ENCODE measurements around the gene MARF1.
"Not testable (repeated sequence)": the region's sequence is repeated elsewhere in the genome, so short reads cannot be mapped to it uniquely, and the experiment has no call there.

Gene MARF1

DNA sequence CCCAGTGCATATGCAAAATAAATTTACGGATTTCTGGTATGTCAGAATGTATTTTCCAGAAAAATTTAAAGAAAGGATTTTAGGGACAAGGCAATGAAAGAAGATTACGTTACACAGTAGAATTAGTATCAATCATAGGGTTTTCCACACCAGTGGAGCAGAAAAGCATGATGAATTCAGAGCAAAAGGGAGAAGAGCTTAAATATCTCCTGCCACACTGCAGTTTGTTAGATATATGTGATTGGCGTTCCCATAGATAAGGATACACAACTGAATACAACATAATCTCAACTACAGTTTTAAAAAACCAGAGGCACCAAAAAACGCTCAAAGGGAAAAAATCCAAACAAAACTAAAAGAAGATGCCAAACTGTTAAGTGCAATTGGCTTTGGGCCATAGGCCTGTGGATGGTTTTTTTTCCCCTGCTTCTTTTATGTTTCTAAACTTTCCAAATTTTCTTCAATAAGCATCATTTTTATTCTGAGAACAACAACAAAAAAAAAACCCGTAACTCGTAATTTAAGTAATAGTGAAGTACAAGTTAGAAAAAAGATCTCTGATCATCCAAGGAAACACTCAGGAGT is 22.3 kb downstream of the MARF1 start:
- no peak for DNase-seq

DNA sequence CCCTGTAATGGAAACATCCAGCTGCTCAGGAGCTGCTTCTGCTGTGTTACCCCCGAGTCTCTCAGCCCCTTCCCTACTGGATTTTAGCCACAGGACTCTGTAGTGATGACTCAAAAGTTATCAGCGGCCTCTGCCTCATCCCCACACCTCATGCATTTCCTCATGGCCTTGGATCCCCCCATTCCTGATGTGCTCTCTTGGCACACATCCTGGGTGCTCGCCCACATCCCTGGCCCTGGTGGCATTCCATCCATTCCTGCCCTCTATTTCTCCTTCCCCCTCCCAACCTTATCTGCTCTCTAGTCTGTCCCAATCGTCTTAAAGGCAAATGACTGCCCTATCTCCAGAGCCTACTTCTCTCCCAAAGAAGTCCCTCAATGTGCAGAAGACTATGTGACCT is 24.6 kb downstream of the MARF1 start:
- no peak for DNase-seq

DNA sequence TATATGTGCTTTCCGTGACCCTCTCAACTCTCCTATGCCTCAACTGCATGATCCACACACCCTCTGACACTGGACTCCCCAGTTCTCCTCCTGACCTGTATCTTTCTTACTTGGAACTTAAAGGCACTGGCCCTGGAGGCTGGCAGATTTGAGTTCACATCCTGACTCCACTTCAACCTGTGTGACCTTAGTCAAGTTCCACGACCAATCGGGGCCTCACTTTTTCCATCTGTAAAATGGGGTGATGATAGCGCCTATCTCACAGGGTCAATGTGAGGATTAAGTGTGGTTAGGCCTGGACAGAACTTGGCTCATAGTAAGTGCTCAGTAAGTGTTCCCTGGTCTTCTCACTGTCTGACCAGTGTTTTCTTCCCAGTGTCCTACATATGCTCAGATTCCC is 25.1 kb downstream of the MARF1 start:
- DNase-seq, result no peak

DNA sequence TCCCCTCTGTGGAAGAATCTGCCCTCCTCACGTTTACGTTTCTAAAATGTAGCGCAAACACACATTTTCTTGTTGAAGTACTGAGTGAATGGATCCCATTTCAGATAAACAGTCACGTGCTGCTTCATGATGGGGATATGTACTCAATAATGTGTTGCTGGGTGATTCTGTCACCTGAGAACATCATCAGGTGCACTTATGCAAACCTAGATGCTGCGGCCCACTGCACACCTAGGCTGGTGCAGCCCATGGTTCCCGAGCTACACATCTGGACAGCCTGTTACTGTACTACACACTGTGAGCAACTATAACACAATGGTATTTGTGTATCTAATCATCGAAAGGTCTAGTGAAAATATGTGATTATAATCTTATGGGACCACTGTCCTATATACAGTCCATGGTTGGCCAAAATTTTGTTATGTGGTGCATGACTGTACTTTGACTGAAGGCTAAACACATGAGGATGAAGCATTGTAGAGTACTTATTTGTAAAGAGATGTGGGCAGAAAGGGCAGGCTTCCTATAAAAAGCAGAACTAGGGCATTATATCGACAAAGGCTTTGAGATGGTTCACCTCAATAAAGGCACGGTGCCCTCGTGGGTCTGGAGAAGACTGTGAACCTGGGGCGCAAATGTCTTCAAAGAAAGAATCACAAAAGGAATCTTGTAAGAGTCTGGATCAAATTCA is 26.3 kb downstream of the MARF1 start:
- DNase-seq, result no peak

DNA sequence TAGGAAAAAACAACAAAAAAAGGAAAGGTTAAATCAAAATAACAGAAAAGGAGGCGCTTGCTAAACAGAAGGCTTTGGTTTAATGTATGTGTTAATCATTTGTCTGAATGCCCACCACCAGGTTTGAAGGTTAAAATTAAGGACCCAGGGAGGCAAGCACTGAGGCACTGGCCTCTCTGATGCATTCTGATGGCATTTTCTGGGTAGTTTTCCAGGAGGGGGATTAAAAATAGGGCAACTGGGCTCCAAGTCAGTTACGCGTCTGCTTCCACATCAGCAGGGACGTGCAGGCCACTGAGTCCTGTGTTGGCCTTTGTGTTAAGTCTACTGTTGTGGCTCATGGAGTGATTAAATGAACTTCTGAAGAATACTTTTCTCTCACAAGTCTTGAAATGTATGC is 26.9 kb downstream of the MARF1 start:
- DNase-seq, result no peak

DNA sequence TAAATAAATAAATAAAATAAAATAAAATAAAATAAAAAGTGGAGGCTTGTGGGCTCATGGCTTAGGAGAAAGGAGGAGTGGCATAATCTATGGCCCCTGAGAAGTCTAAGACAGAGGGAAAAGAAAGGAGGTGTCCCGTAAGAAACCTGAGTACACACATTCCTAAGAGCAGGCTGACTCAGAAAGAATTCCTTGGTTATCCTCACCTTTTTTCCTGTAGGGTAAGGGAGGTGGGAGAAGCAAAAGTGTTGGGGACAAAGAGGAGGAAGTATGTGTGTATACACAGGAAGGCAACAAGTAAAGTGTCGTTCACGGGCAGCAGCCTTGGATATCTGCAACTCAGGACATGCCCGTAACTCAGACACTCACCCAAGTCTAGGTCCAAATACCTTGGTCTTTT is 29.3 kb downstream of the MARF1 start:
- no peak for DNase-seq

DNA sequence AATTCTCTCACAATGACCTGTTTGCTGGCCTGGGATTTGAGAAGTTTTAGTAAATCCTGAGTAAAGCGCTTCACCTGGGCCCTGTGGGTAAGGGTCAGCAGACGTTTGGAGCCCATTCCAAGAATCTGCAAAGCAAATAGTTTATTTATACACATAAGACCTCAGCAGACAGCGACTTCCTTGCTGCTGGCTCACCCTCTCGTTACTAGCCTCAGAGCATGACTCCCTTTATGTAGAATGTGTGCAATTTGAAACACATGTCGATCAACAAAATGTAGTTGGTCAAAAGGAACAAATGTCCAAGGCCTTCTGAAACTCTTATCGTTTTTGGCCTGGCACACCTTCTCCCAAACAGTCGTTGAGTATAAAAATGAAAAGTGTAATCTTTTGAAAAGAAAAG is 31.3 kb downstream of the MARF1 start:
- no peak for DNase-seq

DNA sequence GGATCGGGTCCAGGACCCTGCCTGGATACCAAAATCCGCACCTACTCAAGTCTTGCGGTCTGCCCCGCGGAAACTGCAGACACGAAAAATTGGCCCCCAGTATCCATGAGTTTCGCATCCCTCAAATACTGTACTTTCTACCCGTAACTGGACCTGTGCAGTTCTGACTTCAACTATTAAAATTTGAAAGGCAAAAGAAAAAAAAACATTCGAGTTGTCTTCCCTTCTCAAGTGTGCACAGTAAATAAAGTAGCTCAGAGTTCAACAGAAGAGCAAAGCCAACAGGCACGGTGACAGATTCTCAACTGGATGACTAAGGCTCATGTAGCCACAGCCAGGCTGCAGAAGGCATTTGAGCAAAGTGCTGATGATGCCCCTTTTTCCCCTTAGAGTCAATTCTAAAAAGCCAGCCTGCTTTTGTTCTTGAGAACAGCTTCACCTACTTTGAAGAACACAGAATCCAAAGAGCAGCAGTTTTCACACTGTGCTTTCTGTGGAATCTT is 32.5 kb downstream of the MARF1 start:
- DNase-seq, result no peak

DNA sequence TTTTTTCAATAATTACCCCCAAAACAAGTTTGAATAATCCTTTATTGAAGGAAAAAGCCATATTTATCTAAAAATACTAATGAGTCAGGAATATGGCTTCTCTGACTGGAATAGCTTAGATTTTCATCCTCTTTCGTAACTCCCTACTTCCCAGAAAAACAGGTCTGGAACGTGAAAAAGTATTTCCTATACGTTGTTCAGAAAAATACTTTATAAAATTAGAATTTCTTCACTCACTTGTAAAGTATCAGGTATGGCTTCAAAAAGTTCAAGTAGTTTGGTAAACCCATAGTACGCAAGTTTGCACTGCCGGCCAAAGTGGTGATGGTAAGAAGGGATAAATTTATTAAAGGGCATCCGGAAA is 33.7 kb downstream of the MARF1 start:
- no peak for DNase-seq

DNA sequence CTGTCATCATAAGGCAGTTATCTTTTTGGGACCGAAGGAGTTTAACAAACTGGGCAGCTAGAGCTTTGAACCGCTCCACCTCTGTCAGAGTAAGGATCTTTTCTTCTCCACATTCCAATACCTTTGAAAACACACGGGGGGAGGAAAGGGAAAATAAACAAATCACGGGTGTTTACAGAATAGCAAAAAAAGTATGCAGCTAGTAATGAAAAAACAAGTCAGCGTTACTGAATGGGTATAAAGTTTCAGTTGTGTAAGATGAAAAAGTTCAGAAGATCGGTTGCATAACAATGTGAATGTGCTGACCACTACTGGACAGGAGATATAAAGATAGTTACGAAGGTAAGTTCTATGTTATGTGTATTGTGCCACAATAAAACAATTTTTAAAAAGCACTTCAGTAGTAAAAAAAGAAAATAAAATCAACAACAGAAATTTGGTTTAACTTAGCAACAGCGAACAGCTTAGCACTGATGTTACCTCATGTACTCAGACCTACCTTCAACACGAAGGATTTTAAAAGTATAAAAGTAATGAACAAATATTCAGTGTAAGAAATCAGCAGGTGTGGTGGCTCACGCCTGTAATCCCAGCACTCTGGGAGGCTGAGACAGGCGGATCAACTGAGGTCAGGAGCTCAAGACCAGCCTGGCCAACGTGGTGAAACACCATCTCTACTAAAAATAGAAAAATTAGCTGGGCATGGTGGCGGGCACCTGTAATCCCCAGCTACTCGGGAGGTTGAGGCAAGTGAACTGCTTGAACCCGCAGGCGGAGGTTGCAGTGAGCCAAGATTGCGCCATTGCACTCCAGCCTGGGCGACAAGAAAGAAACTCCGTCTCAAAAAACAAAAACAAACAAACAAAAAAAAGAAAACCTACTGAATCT is 34.3 kb downstream of the MARF1 start:
- DNase-seq, result no peak

DNA sequence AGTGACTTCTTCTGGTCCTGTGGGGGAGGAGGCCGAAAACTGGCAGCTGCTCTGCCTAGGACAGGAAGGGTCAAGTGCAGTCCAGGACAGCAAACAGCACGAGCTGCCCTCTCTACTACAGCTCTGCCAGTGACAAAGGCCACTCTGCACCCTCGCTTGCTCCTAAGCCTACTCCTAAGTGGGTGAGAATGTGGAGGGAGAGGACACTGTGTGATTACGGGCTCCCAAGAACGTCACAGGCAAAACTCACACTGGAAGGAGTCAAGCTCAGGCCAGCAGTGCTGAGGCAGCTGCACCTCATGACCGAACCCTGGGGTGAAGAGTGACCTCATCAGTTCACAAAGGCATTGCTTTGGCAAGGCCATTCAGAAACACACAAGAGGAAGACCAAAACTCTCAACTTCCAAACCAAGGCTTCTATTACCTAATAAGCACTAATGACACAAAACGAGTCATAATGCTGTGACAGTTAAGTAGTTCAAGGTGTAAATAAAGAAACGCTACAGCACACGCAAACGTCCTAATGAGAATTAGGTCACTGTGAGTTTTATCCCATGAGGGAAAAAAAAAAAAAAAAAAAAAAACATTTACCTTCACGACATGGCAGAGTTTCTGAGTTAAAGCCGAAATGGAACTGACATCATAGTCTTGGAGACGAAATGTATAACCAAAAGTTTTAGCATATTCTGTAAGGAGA is 35.1 kb downstream of the MARF1 start:
- DNase-seq, result no peak

DNA sequence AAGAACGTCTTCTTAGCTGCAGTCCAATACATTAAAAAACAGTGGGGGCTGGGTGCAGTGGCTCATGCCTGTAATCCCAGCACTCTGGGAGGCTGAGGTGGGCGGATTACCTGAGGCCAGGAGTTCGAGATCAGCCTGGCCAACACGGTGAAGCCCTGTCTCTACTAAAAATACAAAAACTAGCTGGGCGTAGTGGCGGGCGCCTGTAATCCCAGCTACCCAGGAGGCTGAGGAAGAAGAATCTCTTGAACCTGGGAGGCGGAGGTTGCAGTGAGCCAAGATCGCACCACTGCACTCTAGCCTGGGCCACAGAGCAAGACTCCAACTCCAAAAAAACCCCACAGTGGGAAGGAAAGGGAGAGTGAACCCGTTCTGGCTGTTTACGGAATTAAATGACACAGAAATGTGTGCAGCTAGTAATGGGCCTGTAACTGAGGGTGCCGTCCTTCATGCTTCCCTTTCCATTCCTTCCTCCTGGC is 35.7 kb downstream of the MARF1 start:
- not testable (repeated sequence) for DNase-seq

DNA sequence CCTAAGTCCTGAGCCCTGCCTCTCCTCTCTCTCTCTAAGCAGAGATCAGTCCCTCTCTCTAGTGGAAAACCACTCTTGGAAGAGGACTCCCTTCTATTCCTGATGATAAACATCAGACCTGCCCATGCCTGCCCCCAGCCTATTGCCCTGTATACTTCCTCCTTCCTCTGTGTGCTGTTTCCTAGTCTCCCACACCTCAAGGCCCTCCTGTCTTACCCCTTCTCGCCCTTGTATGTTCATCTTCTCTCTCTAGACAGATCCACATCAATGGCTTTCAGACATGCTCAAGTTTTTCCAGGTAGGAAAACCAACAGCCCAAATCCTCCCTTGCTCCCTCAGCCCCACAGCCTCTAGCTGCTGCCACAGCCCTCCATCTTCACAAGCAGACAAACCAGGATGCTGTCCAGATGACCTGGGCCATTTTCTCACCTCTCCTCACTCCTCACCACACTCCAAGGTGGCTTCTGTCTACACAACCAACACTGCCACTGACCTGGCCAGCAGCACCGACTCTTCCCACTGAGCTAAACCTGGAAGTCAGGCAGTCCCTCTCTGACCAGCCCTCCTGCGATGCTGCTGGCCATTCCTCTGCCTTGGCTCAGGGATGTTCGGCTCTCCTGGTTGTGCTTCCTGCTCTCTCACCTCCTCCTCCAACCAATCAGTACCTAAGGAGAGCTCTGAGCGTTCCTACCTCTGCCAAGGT is 36.3 kb downstream of the MARF1 start:
- no peak for DNase-seq

DNA sequence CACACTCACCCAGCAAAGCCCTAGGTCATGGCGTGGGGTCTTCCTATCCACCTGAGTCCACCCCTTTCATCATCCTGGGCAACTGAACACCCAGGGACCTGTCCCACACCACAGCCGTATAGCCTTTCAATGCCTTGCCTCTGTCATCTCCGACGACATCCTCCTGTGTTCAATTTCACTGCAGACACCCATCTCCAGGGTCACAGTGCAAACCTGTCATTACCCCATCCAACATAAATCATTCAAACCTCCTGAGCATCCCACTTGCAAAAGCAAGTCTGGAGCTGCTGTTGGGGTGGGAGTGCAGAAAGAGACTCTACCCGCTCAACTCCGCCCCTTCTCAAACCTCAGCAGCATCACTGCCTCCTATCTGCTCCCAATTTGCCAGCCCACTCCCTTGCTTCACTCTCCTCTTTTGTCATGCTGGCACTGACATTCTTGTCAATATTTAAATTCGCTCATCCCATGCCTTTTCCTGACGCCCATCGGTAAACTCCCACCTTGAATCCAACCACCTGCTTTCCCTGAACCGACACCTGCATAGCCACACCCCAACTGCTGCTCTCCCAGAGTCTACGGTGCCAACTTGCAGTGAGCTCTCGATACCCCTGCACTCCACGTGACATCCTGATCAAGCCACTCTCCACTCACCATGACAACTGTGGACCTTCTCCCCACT is 37.0 kb downstream of the MARF1 start:
- DNase-seq, result no peak

DNA sequence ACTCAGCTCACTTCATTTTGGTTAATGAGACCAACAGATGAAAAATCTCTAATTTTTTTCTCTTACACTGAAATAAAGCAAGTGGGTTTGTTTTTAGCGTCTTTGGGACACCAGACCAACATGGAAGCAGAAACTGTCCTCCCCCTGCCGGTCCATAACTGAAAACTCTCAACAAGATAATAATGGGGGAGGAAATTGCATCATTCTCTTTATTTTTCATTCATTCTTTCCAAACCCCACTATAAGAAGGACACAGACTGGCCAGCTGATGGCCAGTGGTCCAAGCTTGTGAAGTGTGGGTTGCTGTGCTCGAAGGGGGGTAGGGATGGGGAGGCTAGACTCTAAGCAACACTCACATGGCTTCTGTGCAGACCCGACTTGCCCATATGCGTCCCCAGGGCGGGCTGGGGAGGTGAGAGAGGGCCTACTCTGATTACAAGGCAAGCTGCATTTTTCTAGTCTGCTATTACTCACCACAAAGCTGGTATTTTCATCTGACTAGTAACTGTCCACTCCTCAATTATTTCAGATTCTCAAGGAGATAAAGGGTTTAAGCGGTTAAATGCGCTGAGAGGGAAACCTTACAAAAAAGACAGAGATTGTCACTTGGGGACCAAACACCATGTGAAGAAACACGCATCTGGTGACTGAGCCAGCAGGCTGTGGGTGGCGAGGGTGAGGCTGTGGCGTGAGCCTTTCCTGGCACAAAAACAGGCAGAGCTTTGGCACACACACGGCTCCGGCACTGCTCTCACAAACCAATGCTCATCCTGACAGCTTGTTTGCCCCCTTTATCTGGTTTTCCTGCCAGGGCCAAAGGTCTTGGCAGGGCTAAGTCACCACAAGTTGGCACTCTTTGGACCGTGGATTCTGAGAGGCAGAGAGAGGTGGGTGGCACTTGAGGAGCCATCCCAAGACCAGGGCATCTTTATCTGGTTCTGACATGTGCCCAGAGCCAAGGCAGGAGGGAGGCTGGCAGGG is 38.2 kb downstream of the MARF1 start:
- DNase-seq, result no peak

DNA sequence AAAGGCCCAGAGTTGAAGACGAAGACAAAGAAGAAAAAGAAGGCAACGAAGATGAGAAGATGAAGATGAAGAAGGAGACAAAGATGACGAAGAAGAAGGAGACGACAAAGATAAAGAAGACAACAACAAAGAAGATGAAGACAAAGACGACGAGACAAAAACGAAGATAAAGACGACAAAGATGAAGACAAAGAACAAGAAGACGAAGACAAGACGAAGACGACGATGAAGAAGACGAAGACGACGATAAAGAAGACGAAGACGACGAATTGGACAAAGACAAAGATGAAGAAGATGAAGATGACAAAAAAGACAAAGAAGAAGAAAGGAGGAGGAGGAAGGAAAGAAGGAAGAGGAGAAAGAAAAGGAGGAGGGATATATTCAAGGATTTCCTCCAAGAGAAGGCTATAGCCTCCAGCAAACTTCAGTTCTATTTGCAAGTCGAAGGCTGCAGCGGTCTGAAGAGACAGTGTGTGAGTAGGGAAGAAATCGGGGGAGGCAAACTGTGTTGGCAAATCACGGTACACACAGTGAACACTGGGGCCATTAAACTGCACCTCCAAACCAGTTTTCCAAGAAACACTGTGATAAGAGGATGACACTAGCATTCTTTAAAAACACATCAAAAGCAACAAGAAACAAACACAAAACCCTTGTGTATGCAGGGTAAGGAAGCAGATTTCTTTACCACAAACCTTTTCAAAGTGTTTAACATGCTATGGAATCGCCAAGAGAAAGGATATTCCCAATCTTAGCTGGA is 40.5 kb downstream of the MARF1 start:
- no peak for DNase-seq

DNA sequence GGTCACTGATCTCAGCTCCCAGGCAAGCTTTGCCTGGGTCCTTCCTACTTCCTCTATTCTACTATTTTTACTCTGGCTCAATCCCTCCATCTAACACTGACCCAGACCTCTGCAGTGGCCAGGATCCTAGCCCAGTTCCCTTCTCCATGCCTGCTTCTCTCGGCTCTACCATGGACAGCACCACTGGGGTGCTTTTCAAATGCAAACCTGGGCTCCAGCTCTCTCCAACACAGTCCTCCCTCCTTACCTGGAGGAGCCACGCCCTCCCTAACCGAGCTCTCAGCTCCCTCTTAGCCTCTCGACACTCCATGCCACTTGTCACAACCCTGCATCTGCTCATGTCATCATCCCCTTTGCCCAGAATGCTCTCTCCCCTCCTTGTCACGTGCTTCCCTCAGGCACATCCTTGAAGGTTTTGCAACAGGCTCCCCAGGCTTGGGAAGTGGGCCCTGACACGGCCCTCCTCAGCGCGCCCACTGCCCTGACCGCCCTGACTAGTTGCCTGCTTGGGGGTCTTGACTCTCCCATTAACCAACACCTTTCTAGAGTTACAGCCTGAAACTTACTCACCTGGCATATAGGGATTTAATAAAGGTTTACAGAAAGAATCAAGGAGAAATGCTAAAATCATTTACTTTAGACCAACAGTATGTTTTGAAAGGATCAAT is 41.6 kb downstream of the MARF1 start:
- no peak for DNase-seq

DNA sequence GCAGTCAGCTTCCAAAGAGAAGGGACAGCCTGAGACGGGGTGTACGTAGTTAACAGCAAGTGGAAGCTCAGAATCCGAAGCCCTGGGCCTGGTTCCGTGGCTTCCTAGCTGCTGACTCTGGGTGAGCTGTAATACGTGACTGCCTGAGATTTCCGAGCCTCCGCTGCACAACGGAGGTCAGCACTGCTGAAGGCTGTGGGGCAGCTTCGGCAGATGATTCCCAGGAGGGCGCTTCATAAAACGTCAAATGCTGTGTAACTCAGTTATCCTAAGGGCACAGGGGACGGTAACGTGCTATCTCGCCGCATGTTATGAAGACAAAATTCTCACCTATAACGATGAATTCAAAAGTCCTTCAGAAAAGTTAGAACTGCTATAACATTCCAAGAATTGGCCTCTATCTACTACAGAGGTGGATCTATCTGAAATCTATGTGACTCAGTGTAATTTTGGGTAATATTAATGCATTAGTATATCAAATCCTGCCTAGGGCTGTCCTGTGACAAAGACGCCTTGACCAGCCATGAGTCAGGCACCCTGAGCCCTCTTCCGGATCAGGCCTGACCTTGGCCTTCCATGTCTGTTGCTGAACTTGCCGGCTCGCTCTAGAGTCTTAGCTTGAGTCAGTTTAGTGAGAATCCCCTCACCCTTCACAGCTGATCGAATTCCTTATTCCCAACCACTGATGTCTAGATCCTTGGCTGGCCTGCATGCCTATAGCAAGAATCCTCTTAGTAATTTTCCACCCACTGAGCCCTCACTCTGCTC is 43.5 kb downstream of the MARF1 start:
- DNase-seq, result no peak

All from NCI-H1092 (cell line).